ENCODE data around the gene PRSS21.

The PRSS21 gene

GRCh38 chr16:2825049-2825742 is 8.2 kb downstream of the PRSS21 start:
- no peak for DNase-seq (ENCODE audit: low read depth)
- H3K4me3 ChIP-seq (ENCODE audit: control insufficient read depth, low read depth, low read length), result no peak overlapping the region
- no peak for TF ChIP-seq CTCF (IDR thresholded peaks at IDR 0.05; ENCODE audit: control insufficient read depth, insufficient read depth, low read depth, low read length, missing control alignments)

GRCh38 chr16:2825906-2826305 is 8.9 kb downstream of the PRSS21 start:
- TF ChIP-seq CTCF (IDR thresholded peaks at IDR 0.05; ENCODE audit: control insufficient read depth, insufficient read depth, low read depth, low read length, missing control alignments), result no peak
- DNase-seq (ENCODE audit: low read depth), result no peak
- H3K4me3 ChIP-seq (ENCODE audit: control insufficient read depth, low read depth, low read length), result no peak overlapping the region

GRCh38 chr16:2826591-2827373 is 9.7 kb downstream of the PRSS21 start:
- TF ChIP-seq CTCF (IDR thresholded peaks at IDR 0.05; ENCODE audit: control insufficient read depth, insufficient read depth, low read depth, low read length, missing control alignments), result no peak
- H3K4me3 ChIP-seq (ENCODE audit: control insufficient read depth, low read depth, low read length), result no peak overlapping the region
- DNase-seq (ENCODE audit: low read depth), result no peak

GRCh38 chr16:2827374-2827791 is 10.3 kb downstream of the PRSS21 start:
- DNase-seq (ENCODE audit: low read depth), result no peak
- H3K4me3 ChIP-seq (ENCODE audit: control insufficient read depth, low read depth, low read length), result no peak overlapping the region
- no peak for TF ChIP-seq CTCF (IDR thresholded peaks at IDR 0.05; ENCODE audit: control insufficient read depth, insufficient read depth, low read depth, low read length, missing control alignments)

- TF ChIP-seq CTCF (IDR thresholded peaks at IDR 0.05; ENCODE audit: control insufficient read depth, insufficient read depth, low read depth, low read length, missing control alignments), result no peak
- no peak for DNase-seq (ENCODE audit: low read depth)
- H3K4me3 ChIP-seq (ENCODE audit: control insufficient read depth, low read depth, low read length), result no peak overlapping the region
Observed at GRCh38 chr16:2827831-2828520, 10.9 kb downstream of the PRSS21 start.

- H3K4me3 ChIP-seq (ENCODE audit: control insufficient read depth, low read depth, low read length), result no peak overlapping the region
- no peak for TF ChIP-seq CTCF (IDR thresholded peaks at IDR 0.05; ENCODE audit: control insufficient read depth, insufficient read depth, low read depth, low read length, missing control alignments)
- no peak for DNase-seq (ENCODE audit: low read depth)
Observed at GRCh38 chr16:2828521-2828840, 11.4 kb downstream of the PRSS21 start.
